Posterior cingulate gyrus (tissue), 11 donors: ENCODE data around the gene SMAD3.

Experiments
- DNase-seq, 10 donors: peaks; one replicate each; pipeline versions ENCODE4 v3.0.0 to v3.0.0-alpha.2; 2020 to 2021; ENCODE audit warnings: mixed read lengths in 3 of 10
- intact Hi-C: fragments of 100-400 bp; cut with DNase I; formaldehyde crosslinking; loops from one replicate; pipeline ENCODE4 v1.15.1; 2023

Gene SMAD3

DNA sequence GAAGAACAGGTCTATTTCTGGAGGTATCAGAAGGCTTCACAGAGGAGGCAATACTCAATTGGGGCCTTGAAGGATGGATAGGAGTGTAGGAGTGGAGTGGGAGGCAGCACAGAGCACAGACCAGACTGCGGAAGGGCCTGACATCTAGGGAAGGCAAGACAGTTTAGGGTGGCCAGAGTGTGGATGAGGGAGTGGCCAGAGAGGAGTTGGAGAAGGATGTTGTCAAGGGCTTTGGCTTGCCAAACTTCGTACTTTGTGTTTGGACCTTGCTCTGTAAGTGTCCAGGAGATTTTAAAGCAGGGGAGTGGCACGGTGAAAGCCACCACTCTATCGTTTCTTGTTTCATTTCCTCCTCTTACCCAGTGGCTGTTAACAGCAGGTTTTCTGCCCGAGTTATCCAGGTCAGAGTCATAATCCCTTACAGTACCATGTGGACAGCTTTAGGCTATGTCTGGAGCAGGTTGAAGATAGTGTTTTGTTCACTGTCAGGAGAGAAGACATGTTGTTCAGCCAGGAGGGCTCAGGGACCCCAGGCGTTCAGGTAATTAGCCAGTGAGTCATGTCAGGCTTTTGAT is 12.3 kb downstream of the SMAD3 start:
- no peak for DNase-seq
- intact Hi-C loops: no loop called here

DNA sequence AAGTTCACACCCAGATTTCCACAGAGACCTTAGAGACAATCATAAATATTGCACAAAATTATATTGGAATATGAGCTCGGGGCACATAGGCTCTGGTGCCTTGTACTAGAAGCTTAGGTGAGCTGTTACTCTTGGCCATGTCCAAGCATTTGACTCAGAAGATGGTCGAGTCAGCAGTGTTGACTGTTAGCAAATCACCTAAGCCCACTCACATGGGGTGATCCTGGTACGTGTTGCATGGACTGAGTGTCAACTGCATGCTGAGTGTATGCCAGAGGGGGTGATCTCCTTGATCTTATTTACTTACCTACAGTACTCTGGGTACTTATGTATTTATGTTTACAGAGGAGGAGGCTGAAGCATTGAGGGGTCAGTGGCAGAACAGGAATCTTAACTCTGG is 14.0 kb downstream of the SMAD3 start:
- intact Hi-C loops: no loop called here
- no peak for DNase-seq

DNA sequence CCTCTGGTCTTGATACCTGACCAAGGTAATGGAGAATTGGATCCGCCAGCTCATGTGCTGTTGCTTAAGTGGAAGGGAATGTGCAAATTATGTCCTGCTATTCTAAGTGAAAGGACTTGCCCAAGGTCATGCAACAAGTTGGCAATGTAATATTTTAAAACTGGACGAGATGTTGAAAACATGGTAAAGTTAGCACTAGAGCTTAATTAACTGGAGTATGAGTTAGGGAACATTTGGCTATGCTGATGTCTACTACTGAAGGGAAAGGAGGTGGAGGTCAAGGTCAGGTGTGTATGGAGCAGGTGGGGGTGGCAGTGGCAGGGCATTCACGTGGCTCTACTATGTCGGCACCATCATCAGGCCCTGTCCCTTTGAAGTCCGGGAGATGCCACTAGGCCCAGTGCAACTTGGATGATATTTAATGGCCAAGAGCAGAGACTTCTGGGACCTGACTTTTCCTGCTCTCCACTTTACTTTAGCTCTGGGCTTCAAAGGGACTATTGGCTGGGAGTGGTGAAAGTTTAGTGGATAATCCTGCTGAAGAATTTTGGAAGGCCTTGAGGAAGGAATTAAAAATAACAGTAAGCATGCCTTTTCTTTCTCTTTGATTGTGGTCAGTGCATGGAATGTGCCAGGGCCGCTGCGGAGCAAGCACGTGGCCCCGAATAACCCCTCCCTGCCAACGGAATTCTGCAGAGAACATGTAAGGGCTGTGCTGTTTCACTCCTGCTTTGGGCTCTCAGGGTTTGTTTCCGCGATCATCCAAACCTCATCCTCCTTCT is 14.9 kb downstream of the SMAD3 start:
- DNase-seq: no peak
- intact Hi-C loops: loop anchor here (10.0 kb wide), 1 partner anchor 56 kb away; no protein-coding TSS in a partner anchor

DNA sequence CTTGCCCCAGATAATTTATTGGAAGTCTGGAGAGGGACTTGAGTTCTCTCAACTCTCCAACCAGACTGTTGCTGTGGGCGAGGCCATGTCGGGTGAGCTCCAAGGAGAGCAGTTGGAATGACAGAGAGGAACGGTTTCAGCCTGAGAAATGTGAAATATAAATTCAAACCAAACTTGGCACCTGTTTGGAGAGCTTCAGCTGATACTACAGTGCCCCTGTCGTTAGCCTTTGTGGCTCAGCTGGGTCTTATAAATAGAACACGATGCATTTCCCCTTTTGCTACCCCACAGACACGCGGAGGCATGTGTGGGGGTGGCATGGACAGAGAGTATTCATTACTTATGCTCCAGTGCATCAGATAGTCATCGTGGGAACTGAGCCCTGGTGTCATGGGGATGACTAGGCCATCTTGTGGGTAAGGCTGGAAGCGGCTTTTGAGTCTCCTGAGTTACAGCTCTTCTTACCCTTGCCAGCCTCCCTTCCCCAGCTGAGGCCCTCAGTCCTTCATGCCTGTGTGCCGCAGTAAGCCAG is 15.6 kb downstream of the SMAD3 start:
- intact Hi-C loops: loop anchor here (10.0 kb wide), 1 partner anchor 56 kb away; no protein-coding TSS in a partner anchor
- DNase-seq: peak in 4 of 10 donors; percentile 31 to 86 (median 44)

DNA sequence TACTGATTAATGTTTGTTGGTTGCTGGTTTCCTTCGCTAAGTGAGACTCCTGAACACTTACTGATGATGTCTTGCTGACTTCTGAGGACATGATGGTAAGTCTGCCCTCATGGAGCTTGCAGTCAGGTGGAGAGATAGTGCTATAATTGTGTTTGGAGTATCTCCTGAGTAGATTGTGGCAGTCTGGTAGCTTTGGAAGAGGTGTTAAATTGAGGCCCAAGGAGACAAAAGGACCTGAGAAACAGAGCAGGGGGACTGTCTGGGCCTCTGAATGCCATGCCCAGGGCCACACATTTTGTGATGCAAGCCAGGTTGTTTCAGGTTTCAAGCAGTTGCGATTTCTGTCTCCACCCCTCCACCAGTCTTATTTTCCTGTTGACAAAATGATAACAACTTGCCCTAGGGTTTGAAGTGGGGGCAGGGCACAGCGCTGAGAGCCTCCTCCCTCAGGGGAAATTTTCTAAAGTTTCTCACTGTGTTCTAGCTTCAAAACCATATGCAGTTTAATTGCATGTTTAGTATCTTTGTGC is 16.7 kb downstream of the SMAD3 start:
- intact Hi-C loops: loop anchor here (10.0 kb wide), 1 partner anchor 57 kb away; no protein-coding TSS in a partner anchor
- no peak for DNase-seq

DNA sequence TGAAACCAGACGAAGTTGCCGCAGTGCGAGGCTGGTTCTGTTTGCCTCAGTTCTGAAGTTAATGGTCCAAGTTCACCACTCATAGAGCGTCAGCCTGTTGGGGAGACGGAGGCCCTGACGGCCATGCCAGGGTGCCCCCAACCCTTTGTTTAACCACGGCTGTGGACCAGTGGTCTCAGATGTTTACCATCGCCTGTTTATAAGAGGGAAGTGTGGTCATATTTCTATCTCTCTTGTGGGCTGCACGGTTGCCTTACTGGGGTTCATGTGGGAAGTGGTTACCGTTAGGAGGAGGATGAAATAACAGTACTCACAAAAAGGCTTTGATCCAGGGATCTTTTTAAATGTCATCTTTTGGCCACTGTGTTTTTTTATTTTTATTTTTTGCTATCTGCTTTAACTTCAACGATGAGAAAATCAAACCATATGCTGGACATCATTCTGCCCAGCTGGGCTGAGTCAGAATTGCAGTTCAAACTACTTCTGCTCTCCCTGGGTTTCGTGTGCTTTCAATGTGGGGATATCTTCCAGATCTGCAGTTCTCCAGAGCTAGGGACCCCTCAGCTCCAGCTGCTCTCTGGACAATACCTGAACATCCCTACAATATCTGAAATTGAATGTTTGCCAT is 17.8 kb downstream of the SMAD3 start:
- no peak for DNase-seq
- intact Hi-C loops: loop anchor here (10.0 kb wide), 1 partner anchor 58 kb away; no protein-coding TSS in a partner anchor

DNA sequence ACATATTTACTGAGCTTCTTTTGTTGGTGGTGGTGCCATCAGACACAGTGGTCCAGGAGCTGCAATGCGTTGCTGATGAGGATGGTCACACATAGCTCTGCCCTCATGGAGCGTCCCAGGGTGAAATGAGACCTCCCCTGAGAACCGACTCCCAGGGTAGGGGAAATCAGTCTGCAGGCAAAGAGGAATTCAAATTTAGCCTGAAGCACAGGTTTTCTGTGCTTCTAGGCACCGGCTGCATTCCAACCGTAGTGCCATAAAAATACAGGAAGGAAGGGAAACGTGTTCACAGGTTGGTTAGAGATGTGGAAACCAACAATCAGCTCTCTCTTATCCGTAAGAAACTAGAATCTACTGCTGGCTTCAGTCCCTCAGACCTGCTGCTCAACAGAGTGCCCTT is 19.2 kb downstream of the SMAD3 start:
- intact Hi-C loops: loop anchor here (10.0 kb wide), 1 partner anchor 60 kb away; no protein-coding TSS in a partner anchor
- no peak for DNase-seq

DNA sequence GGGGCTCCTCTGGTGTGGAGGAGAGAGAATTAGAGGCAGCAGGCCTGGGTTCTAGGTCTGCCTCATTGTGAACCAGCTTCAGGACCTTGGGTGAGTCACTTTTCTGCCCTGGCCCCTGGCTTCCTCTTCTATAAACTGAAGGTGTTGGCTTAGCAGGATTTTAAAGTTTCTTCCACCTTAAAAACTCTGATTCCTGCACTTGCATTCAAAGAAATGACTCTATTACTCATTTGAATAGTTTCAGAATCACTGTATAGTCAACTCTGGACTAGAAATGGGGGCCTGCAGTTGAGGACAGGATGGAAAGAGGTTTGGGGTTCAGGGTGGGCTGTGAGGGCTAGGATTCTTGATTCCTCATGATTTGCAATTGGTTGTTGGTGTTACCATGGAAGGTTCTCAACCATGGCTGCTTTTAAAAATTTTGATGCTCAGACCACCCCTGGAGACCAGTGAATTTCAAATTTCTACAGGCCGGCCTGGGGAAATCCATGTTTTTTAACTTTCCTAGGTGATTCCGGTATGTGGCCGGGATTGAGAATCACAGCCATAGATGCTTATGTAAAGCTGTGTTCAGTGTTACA is 19.9 kb downstream of the SMAD3 start:
- intact Hi-C loops: loop anchor here (10.0 kb wide), 1 partner anchor 61 kb away; no protein-coding TSS in a partner anchor
- peak in 1 of 10 donors; percentile 22 for DNase-seq

DNA sequence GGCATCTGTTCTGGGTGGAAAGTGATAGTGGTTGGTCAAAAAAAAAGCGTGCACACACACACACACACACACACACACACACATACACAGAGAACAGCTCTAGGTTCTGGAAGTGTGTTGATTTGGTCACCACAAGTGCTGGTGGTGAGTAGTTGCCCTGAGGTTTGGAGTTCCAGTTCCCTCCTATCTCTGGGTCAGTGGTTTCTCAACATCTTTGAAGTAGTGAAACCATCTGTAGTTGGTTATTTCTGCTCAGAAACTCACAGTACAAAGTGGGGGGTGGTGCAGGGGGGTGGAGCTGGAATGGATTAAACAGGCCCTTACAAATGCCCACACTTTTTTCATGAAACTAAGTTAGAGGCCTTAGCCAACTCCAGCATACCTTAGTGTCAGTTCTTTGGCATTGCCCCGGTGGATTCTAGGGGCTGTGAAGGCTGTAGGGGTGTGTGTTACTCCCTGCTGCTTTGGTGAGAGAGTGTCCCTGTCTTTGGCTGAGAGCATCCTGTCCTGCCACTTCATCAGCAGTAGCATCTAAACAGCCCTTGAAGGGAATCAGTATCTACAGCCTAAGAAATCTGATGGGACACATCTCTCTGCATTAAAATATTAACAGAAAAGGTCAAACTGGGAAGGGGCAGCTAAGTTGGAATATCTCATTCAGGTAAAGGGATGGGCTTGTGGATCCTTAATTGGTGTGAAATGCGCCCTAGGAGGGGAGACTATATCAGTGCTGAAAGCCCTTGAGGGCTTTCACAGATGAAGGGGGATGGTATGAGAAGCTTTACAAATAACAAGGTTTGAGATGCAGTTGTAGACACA is 20.6 kb downstream of the SMAD3 start:
- intact Hi-C loops: loop anchor here (10.0 kb wide), 1 partner anchor 61 kb away; no protein-coding TSS in a partner anchor
- DNase-seq: peak in 1 of 10 donors; percentile 61

DNA sequence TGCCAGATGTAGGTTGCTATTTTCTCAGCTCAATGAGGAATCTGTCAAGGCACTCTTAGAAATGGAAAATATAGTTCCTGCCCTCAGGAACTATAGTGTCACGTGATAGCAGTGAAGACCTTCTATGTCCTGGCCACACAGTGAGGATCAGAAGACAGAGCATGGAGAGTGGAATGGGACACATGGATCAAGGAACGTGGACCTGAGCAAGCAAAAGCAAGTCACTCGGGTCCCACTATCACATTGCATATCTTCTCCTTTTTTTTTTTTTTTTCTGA is 21.2 kb downstream of the SMAD3 start:
- intact Hi-C loops: loop anchor here (10.0 kb wide), 1 partner anchor 62 kb away; no protein-coding TSS in a partner anchor

DNA sequence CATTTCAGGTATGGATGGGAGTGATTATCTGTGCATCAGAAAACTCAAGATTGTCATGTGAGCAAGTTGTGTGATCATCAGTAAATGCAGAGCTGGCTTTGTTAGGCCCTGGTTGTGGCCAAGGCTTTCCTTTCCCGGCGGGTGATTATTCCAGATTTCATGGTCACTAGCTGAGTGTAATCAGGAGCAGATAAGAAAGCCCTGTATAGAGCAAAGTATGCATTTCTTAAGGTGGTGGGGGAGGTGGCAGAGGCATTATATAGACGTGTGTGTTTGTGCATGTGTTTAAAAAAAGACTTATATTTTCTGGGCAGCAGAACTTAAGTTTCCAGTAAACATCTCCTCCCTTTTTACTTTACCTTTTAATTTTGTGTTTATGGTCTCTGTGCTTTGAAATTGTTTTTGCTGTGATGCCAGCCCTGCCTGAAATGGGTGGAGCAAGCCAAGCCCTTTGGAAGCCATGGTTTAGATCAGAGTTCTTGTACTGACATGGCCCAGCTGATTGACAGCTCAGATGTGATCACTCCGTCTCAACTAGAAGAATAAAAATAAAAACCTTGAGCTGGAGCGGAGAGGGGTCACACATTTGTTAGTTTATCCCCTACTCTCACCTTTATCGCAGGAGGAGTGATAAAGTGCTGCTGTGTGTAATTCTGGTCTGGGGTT is 22.2 kb downstream of the SMAD3 start:
- peak in 1 of 10 donors; percentile 17 for DNase-seq
- intact Hi-C loops: loop anchor here (10.0 kb wide), 1 partner anchor 63 kb away; no protein-coding TSS in a partner anchor

More for the DNA sequence above, 21.2 kb downstream of the SMAD3 start:
- DNase-seq: no peak

DNA sequence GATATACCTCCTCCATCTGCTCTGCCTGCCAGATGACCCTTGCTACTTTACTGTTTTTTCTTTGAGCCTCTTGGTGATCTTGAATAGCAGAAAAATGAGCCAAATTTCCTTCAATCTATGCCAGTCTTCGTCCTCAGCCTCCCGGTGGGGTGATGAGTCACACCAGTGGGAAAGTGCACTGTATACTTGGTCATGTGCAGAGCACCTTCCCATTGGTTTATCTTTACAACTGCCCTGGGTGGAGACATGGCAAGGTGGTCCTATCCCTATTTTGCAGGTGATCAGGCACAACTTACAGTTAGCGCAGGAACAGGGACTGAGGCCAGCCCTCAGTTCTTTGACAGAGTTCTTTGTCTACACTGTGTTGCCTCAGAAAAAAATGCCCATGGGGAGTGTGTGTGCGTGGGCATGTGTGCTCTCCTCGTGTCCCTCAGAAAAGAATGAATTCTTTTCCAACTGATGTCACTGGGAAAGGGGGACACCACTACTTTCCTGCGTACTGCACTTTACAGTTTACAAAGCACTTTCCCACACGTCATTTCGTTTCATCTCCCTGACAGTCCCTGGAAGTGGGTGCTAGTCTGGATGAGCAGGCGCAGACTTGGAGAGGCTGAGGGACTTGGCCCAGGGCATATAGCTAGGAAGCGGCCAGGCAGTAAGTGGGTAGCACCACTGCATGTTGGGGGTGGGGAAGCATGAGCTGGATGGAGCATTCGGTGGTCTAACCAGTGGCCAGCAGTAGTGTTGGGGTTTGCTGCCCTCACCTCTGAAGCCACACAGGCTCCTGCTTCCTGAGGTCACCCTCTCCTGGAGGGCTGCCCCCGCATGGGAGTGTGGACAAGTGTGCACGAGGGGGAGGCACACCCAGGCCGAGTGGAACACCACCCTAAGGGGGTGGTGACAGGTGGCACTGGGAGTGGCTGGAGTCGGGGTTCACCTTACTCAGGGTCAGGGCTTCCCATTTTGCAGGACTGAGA is 24.1 kb downstream of the SMAD3 start:
- intact Hi-C loops: loop anchor here (10.0 kb wide), 1 partner anchor 65 kb away; no protein-coding TSS in a partner anchor
- DNase-seq: peak in 1 of 10 donors; percentile 57

DNA sequence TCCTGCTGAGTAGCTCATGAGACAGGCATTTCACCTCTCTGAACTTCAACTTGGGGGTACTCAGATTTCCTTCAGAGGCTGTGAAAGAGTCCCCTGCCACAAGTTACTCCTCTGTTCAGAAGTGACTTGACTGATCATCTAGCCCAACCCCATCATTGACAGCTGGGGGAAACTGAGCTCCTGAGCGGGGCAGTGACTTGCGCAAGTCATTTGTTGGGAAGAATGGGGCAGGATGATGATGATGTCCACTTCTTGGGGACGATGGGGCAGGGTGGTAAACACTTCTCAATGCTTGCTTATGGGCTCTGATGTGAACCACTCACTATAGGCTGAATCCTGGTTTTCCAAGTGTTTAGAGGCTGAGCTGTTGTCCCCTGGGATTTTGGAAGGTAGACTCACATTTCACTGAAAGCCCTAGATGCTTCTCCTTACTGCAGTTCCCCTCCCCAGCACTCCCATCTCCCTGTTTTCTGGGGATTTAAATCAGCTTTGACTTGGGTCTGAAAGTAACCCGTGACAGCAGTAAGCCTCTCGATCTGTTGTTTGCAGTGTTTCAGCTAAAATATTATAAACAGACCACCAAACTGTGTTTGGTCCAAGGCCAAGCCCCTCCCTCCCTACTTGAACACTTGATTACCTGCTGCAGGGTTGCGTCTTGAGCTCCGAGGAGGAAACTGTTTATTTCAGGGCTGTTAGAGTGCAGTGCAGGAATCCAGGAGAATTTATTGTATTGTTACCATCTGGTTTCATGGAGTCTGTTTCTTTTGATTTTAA is 25.1 kb downstream of the SMAD3 start:
- peak in 1 of 10 donors; percentile 1 for DNase-seq
- intact Hi-C loops: no loop called here

DNA sequence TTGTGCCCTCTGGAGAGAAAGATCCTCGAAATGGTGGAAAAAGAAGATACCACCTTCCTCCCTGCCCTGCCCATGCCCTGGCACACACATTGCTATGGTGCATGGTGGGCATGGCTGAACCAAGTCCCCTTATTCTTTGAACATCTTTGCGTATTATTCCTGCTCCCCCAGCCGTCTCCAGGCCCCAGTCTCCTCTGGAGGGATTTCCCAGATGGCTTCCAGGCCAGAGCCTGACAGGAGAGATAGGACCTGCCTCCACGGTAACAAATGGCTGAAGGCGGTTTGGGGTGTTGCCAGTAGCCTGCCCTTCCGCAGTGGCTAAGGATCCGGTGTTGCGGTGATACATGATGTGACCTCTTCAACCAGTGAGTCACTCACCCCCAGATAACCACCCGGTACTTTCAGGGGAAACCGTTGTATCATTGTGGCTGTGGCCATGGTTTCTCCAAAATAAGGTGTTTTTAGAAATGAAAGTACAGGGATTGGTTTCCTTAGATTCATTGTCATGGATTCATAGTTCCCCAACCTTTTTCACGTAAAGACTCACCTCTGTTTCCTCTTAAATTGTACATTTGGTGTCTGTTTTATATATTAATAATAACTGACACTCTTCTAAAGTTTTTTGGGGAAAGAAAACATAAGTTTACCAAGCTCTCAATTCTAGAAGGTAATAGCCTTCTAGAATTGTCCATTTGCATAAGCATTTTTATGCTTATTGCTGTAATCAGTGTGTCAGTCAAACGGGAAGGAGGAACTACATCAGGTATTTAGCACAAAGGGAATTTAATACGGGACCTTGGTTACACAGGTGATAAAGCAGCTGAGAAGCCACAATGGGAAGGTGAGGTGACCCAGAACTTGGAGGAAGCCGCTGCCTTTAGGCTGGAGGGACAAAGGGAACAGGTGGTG is 25.9 kb downstream of the SMAD3 start:
- intact Hi-C loops: no loop called here
- no peak for DNase-seq

DNA sequence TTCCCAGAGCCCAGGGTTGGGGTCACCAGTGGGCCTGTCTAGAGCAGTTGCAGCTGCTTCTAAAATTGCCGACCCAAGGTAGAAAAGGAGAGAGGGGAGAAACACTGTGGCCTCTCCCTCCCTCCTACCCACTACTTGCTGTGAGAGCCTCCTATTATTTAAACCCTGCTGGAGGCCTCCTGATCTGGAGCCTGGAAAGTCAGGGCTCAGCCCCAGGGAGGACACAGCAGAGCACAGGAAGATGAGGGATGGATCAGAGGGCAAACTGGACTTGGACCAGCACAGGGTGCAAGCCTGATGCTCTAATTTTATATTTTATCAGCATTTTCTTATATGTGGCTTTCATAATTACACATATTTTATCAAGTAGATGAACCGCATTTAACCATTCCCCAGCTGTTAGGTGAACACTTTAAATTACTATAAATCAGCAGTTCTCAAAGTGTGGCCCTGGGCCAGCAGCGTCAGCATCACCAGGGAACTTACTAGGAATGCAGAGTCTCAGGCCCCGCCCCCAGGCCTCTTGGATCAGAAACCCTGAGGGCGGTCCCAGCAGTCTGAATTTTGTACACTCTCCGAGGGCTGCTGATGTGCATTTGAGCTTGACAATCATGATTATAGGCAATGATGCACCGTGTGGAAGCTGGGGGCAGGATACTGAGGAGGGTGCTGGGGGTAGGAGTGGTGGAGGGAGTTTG is 26.7 kb downstream of the SMAD3 start:
- intact Hi-C loops: no loop called here
- DNase-seq: no peak
